HG03064 (cell line): ENCODE results near the gene DOK6.

Source experiments
- ATAC-seq: cut with Tn5 transposase; IDR thresholded peaks from one replicate; pipeline ENCODE4 v1.9.1; 2021; ENCODE audit warnings: low read depth; ENCODE audit not compliant: unreplicated experiment

DOK6 gene

GRCh38 chr18:69432847-69433246 is 32.2 kb downstream of the DOK6 start:
- no peak for ATAC-seq

- no peak for ATAC-seq
These were observed 34.3 kb downstream of the DOK6 start for GRCh38 chr18:69435000-69435399.

GRCh38 chr18:69444221-69444620 is 43.5 kb downstream of the DOK6 start:
- no peak for ATAC-seq

GRCh38 chr18:69447886-69448285 is 47.2 kb downstream of the DOK6 start:
- ATAC-seq, result no peak

GRCh38 chr18:69455125-69455524 is 54.4 kb downstream of the DOK6 start:
- no peak for ATAC-seq

GRCh38 chr18:69469444-69469919 is 68.8 kb downstream of the DOK6 start:
- no peak for ATAC-seq

- no peak for ATAC-seq
These were observed 79.8 kb downstream of the DOK6 start for GRCh38 chr18:69480460-69480859.

- ATAC-seq, result no peak
These were observed 82.9 kb downstream of the DOK6 start for GRCh38 chr18:69483574-69483973.

GRCh38 chr18:69484699-69485396 is 84.2 kb downstream of the DOK6 start:
- ATAC-seq, result no peak

- ATAC-seq, result no peak
These were observed 87.1 kb downstream of the DOK6 start for GRCh38 chr18:69487488-69488394.

GRCh38 chr18:69490072-69490471 is 89.4 kb downstream of the DOK6 start:
- no peak for ATAC-seq

- ATAC-seq, result no peak
These were observed 90.1 kb downstream of the DOK6 start for GRCh38 chr18:69490813-69491212.

- no peak for ATAC-seq
These were observed 90.9 kb downstream of the DOK6 start for GRCh38 chr18:69491576-69491975.

- ATAC-seq, result no peak
These were observed 92.2 kb downstream of the DOK6 start for GRCh38 chr18:69492861-69493260.

GRCh38 chr18:69494841-69495240 is 94.2 kb downstream of the DOK6 start:
- no peak for ATAC-seq

- ATAC-seq, result no peak
These were observed 94.7 kb downstream of the DOK6 start for GRCh38 chr18:69495338-69495737.

GRCh38 chr18:69495841-69496533 is 95.3 kb downstream of the DOK6 start:
- ATAC-seq, result no peak

GRCh38 chr18:69518989-69519388 is 118.3 kb downstream of the DOK6 start:
- ATAC-seq, result no peak

- no peak for ATAC-seq
These were observed 122.9 kb downstream of the DOK6 start for GRCh38 chr18:69523582-69523981.

- no peak for ATAC-seq
These were observed 127.7 kb downstream of the DOK6 start for GRCh38 chr18:69528435-69528834.

GRCh38 chr18:69529151-69529550 is 128.5 kb downstream of the DOK6 start:
- no peak for ATAC-seq
